Stomach (tissue), 4 donors: ENCODE measurements around the gene TMEM190.

Source experiments
- POLR2A ChIP-seq, 4 donors: fragments of 450-650 bp; IDR thresholded peaks; one replicate each; pipeline ENCODE4 v1.6.1; 2016; ENCODE audit warnings: antibody characterized with exemption in 4 of 4, control low read depth in 2 of 4, mild to moderate bottlenecking in 1 of 4, moderate library complexity in 1 of 4
- TF ChIP-seq, protein P1 (sequence below), 7 experiments: fragments of 450-650 bp in 4 of 7; fragments of 200-600 bp in 3 of 7; sonication (generic) in 3 of 7; IDR thresholded peaks; one replicate each; pipeline ENCODE4 v1.5.1; 2016 to 2019; ENCODE audit warnings: antibody characterized with exemption in 7 of 7, control low read depth in 2 of 7, mild to moderate bottlenecking in 1 of 7

DNA sequence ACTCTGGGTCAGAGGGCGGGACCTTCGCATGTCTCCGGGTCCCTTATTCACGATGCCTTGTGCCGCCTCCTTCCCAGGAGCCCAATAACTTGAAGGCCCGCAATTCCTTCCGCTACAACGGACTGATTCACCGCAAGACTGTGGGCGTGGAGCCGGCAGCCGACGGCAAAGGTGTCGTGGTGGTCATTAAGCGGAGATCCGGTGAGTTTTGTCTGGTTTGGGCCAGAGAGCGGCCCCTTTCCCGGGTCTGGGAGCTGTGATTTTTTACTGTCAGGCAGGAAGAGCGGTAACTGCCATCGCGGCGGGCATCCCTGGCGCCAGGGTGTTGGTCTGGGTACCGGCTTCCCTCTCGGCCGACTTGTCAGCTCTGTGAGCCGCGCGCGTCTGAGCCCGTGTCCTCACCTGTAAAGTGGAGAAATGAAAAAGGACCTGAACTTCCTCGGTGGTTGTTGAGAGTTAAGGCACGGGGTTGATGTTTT, 9.9 kb downstream of the TMEM190 start:
- TF ChIP-seq, protein P1, sequence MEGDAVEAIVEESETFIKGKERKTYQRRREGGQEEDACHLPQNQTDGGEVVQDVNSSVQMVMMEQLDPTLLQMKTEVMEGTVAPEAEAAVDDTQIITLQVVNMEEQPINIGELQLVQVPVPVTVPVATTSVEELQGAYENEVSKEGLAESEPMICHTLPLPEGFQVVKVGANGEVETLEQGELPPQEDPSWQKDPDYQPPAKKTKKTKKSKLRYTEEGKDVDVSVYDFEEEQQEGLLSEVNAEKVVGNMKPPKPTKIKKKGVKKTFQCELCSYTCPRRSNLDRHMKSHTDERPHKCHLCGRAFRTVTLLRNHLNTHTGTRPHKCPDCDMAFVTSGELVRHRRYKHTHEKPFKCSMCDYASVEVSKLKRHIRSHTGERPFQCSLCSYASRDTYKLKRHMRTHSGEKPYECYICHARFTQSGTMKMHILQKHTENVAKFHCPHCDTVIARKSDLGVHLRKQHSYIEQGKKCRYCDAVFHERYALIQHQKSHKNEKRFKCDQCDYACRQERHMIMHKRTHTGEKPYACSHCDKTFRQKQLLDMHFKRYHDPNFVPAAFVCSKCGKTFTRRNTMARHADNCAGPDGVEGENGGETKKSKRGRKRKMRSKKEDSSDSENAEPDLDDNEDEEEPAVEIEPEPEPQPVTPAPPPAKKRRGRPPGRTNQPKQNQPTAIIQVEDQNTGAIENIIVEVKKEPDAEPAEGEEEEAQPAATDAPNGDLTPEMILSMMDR (IDR thresholded peaks at IDR 0.05), result no peak
- TF ChIP-seq POLR2A (IDR thresholded peaks at IDR 0.05), result no peak
